IMR-90 (cell line): ENCODE measurements around the gene TSSK3.
"Not testable (repeated sequence)": the region's sequence is repeated elsewhere in the genome, so short reads cannot be mapped to it uniquely, and the experiment has no call there.

Experiments
- TF ChIP-seq, protein P1 (sequence below): conservative IDR thresholded peaks from 2 replicates; pipeline ENCODE4 v1.5.1; 2012; ENCODE audit warnings: mild to moderate bottlenecking, low read depth, low read length, improper control_type of control experiment
- TF ChIP-seq, protein P2 (sequence below): fragments of 150-350 bp; IDR thresholded peaks from 2 replicates; pipeline ENCODE4 v1.6.1; 2017; ENCODE audit warnings: mild to moderate bottlenecking, antibody characterized with exemption, low read length, low read depth

DNA sequence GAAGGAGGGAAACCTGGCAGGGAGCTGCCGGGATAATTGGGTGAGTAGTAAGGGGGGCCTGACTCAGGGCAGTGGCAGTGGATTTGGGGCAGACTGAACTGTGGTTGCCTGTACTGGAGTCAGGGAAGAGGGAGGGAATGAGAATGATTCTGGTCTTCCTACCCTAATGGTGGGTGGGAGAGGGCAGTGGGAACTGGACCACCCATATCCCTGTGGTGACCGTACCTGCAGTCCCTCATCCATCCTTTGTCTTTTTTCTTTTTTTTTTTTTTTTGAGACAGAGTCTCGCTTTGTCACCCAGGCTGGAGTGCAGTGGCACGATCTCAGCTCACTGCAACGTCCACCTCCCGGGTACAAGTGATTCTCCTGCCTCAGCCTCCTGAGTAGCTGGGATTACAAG lies 6.6 kb upstream of the TSSK3 start:
- TF ChIP-seq, protein P1, sequence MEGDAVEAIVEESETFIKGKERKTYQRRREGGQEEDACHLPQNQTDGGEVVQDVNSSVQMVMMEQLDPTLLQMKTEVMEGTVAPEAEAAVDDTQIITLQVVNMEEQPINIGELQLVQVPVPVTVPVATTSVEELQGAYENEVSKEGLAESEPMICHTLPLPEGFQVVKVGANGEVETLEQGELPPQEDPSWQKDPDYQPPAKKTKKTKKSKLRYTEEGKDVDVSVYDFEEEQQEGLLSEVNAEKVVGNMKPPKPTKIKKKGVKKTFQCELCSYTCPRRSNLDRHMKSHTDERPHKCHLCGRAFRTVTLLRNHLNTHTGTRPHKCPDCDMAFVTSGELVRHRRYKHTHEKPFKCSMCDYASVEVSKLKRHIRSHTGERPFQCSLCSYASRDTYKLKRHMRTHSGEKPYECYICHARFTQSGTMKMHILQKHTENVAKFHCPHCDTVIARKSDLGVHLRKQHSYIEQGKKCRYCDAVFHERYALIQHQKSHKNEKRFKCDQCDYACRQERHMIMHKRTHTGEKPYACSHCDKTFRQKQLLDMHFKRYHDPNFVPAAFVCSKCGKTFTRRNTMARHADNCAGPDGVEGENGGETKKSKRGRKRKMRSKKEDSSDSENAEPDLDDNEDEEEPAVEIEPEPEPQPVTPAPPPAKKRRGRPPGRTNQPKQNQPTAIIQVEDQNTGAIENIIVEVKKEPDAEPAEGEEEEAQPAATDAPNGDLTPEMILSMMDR: not testable (repeated sequence)
- TF ChIP-seq, protein P2, sequence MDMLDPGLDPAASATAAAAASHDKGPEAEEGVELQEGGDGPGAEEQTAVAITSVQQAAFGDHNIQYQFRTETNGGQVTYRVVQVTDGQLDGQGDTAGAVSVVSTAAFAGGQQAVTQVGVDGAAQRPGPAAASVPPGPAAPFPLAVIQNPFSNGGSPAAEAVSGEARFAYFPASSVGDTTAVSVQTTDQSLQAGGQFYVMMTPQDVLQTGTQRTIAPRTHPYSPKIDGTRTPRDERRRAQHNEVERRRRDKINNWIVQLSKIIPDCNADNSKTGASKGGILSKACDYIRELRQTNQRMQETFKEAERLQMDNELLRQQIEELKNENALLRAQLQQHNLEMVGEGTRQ: not testable (repeated sequence)
